Measurements from ENCODE around the gene AGBL1.

GRCh38 chr15:86764021-86764420 lies 684.4 kb downstream of the AGBL1 start:
- TF ChIP-seq POLR2AphosphoS5 (IDR thresholded peaks at IDR 0.05; ENCODE audit: low read depth, low read length) (no peak), TAF1 (IDR thresholded peaks at IDR 0.05; ENCODE audit: borderline replicate concordance, insufficient read depth, low read length) (no peak), REST (IDR thresholded peaks at IDR 0.05; ENCODE audit: insufficient read depth in 1 of 2, low read depth in 2 of 2, low read length in 2 of 2) (no peak), SIN3A (IDR thresholded peaks at IDR 0.05; ENCODE audit: borderline replicate concordance, insufficient read depth, low read length) (no peak)

Data from PFSK-1 (cell line).